Neutrophil (primary cell): ENCODE results near the gene COL4A6.

Source experiments
- H3K27ac ChIP-seq: fragments of 200-600 bp; sonication (generic); 2 replicates; pipeline ENCODE4 v1.5.1; 2016; ENCODE audit warnings: mild to moderate bottlenecking, moderate library complexity
- H3K27me3 ChIP-seq: fragments of 200-600 bp; sonication (generic); 2 replicates; pipeline ENCODE4 v1.6.0; 2016; ENCODE audit warnings: mild to moderate bottlenecking
- H3K36me3 ChIP-seq: fragments of 200-600 bp; sonication (generic); 2 replicates; pipeline ENCODE4 v1.5.1; 2017
- H3K4me1 ChIP-seq, 2 experiments: fragments of 200-600 bp in 1 of 2; sonication (generic) in 1 of 2; 1 replicate in 1 of 2; 2 replicates in 1 of 2; pipeline versions ENCODE4 v1.5.1 to v1.6.1; 2013 to 2016; ENCODE audit warnings: low read depth in 1 of 2, low read length in 1 of 2, mild to moderate bottlenecking in 1 of 2, moderate library complexity in 1 of 2; ENCODE audit not compliant: control insufficient read depth in 1 of 2, insufficient read depth in 1 of 2
- H3K4me3 ChIP-seq, 2 experiments: fragments of 200-600 bp in 1 of 2; sonication (generic) in 1 of 2; 1 replicate in 1 of 2; 2 replicates in 1 of 2; pipeline ENCODE4 v1.5.1; 2013 to 2016; ENCODE audit warnings: low read depth in 1 of 2, low read length in 1 of 2, mild to moderate bottlenecking in 1 of 2, moderate library complexity in 1 of 2
- H3K9me3 ChIP-seq: fragments of 200-600 bp; sonication (generic); 2 replicates; pipeline ENCODE4 v1.5.1; 2016
- TF ChIP-seq, protein P1 (sequence below): fragments of 200-600 bp; sonication (generic); IDR thresholded peaks from 2 replicates; pipeline ENCODE4 v1.5.1; 2016; ENCODE audit warnings: antibody characterized with exemption

The COL4A6 gene

DNA sequence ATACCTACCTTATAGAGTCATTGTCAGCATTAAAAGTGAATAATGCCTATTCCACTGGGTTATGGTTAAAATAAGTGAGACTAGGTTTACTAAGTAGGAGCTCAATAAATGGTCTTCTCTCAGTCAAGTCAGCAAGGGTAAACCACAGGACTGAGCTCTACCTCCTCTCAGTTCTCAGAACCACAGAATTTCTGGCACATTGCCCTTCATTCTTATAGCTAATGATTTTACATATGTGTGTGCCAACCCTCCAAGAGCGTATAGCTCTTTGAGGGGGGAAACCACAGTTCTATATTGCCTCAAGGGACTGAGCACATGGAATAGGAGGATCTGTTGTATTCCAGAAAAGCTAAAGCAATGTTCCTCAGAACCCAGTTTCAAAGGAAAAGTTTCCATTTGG is 221.8 kb downstream of the COL4A6 start:
- TF ChIP-seq, protein P1, sequence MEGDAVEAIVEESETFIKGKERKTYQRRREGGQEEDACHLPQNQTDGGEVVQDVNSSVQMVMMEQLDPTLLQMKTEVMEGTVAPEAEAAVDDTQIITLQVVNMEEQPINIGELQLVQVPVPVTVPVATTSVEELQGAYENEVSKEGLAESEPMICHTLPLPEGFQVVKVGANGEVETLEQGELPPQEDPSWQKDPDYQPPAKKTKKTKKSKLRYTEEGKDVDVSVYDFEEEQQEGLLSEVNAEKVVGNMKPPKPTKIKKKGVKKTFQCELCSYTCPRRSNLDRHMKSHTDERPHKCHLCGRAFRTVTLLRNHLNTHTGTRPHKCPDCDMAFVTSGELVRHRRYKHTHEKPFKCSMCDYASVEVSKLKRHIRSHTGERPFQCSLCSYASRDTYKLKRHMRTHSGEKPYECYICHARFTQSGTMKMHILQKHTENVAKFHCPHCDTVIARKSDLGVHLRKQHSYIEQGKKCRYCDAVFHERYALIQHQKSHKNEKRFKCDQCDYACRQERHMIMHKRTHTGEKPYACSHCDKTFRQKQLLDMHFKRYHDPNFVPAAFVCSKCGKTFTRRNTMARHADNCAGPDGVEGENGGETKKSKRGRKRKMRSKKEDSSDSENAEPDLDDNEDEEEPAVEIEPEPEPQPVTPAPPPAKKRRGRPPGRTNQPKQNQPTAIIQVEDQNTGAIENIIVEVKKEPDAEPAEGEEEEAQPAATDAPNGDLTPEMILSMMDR = no peak
- Histone ChIP-seq H3K9me3 (no peaks in the 10 kb centered on the region), H3K4me1 (peaks cover 8 to 10% of the 10 kb centered on the region in 2 experiments), H3K27me3 (no peaks in the 10 kb centered on the region), H3K36me3 (no peaks in the 10 kb centered on the region), H3K27ac (no peak overlapping the region), H3K4me3 (no peak overlapping the region)

DNA sequence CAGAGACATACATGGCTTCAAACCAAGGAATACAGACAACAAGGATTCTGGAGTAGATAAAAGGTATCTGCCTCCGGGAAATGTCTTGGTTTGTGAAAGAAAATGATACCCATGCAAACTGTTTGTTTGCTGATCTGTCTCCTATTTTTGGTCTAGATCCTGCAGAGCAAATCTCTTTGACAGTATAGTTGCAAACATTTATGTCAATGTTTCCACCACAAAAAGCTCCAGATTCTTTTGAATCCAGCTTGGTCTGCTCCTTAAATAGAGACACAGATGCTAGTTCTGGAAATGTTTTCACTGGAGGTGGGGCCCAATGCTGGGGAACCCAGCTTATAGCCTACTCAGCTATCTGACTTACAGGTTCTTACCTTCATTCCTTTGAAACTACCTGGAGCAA is 226.9 kb downstream of the COL4A6 start:
- H3K27me3 ChIP-seq = no peaks in the 10 kb centered on the region
- H3K27ac ChIP-seq = no peak overlapping the region
- H3K9me3 ChIP-seq = no peaks in the 10 kb centered on the region
- no peaks in the 10 kb centered on the region for H3K36me3 ChIP-seq
- no peak overlapping the region for H3K4me3 ChIP-seq
- H3K4me1 ChIP-seq = no peaks in the 10 kb centered on the region
- TF ChIP-seq, protein P1 = no peak

DNA sequence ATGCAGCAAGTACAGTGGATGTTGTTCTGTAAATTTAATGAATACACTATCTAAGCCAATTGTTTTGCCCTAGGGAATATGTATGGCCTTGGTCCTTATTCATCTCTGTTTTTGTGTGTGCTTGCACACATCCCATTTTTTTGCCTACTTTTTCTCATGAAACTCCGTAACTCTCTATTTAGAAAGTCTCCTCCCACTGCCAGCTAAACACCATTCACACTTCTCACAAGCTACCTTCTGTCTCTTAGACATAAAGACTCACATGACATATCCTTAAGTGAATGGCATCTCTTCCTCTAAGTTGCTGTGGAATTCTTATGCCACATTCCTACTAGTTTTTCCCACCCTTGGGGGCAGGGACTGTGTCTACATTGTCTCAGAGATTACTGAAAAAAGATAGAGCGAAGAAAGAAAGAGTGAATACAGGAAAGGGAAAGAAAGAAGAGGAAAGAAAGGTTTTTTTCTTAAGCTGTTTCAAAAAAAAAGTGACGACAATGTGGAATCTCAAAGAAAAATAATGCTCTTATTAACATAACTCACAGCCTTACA is 229.1 kb downstream of the COL4A6 start:
- no peak overlapping the region for H3K27ac ChIP-seq
- H3K4me1 ChIP-seq = peaks cover 0 to 6% of the 10 kb centered on the region in 2 experiments
- TF ChIP-seq, protein P1 = no peak
- H3K9me3 ChIP-seq = no peaks in the 10 kb centered on the region
- H3K27me3 ChIP-seq = no peaks in the 10 kb centered on the region
- no peak overlapping the region for H3K4me3 ChIP-seq
- H3K36me3 ChIP-seq = no peaks in the 10 kb centered on the region

DNA sequence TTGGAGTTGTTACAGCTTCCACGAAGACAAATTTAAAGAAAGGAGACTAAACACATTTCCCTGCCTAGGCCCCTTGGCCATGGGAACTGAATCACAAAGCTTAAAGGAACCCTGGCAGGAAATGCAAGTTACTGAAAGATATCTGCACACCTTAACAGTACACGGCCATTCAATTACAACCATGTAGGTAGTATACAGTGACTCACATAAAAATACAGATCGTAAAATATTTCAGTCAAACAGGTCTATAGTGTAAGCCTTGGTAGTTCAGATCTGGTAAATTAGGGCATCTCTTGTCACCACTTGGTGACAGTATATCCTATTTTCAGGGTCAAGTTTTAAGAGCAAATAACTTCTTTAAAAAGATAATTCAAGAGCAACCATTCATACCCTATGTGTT is 234.7 kb downstream of the COL4A6 start:
- Histone ChIP-seq H3K36me3 (no peaks in the 10 kb centered on the region), H3K4me3 (no peak overlapping the region), H3K9me3 (no peaks in the 10 kb centered on the region), H3K27me3 (no peaks in the 10 kb centered on the region), H3K4me1 (peaks cover 0 to 6% of the 10 kb centered on the region in 2 experiments), H3K27ac (no peak overlapping the region)
- TF ChIP-seq, protein P1 = no peak

DNA sequence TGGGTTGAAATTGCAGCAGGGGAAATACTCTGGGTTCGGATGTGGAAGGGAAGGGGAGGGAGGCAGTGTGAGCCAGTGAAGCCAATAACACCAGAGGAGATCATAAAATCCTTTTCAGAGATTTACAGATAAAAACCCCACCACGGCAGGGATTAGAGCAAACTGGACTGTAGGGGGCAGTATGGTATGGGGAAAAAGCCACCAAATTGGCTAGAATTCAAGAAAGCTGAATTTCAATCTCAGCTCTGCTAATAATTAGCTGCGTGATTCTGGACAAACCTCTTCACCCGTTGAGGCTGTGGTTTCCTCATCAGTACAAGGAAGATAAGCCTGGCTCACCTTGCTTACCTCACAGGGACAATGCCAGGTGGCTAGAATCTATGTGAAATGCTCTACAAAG is 238.5 kb downstream of the COL4A6 start:
- Histone ChIP-seq H3K36me3 (no peaks in the 10 kb centered on the region), H3K4me3 (no peak overlapping the region), H3K27me3 (no peaks in the 10 kb centered on the region), H3K9me3 (no peaks in the 10 kb centered on the region), H3K27ac (no peak overlapping the region), H3K4me1 (no peaks in the 10 kb centered on the region)
- TF ChIP-seq, protein P1 = no peak

DNA sequence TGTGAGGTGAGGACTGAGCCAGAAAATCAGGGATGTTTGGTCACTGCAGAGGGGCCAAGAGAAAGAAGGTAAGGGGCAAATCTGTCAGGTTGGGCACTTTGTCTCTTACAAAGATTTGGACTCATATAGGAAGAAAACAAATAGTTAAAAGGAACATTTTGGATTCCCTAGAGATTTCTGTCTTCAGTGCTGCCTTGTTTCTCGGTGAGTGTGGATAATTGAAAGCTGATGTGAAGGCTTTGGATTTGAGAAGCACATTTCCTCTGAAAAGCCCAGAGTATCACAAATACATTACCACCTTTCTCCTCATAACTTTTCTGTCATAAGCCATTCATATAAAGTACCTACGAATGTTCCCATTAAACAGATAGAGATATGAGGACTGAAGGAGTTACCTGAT is 239.2 kb downstream of the COL4A6 start:
- no peaks in the 10 kb centered on the region for H3K27me3 ChIP-seq
- H3K27ac ChIP-seq = no peak overlapping the region
- no peaks in the 10 kb centered on the region for H3K36me3 ChIP-seq
- no peaks in the 10 kb centered on the region for H3K4me1 ChIP-seq
- TF ChIP-seq, protein P1 = no peak
- no peak overlapping the region for H3K4me3 ChIP-seq
- H3K9me3 ChIP-seq = no peaks in the 10 kb centered on the region
